Measurements from ENCODE around the gene WDR75.
"Not testable (repeated sequence)": the region's sequence is repeated elsewhere in the genome, so short reads cannot be mapped to it uniquely, and the experiment has no call there.

Gene WDR75

GRCh38 chr2:189440947-189441708 lies at the start of gene WDR75:
Gene WDR75, plus strand, starts transcription at chr2:189441474. Its CDS starts 19 bp downstream, at chr2:189441493.
- DNase-seq: peak; percentile 62

- DNase-seq: no peak
Measured at GRCh38 chr2:189393440-189394111, 47.7 kb upstream of the WDR75 start.

GRCh38 chr2:189394525-189394924 lies 46.7 kb upstream of the WDR75 start:
- no peak for DNase-seq

GRCh38 chr2:189402932-189403331 lies 38.3 kb upstream of the WDR75 start:
- no peak for DNase-seq

GRCh38 chr2:189406586-189407233 lies 34.6 kb upstream of the WDR75 start:
- no peak for DNase-seq

GRCh38 chr2:189407281-189408209 lies 33.7 kb upstream of the WDR75 start:
- DNase-seq: no peak

- DNase-seq: no peak
Measured at GRCh38 chr2:189408294-189408693, 33.0 kb upstream of the WDR75 start.

GRCh38 chr2:189409131-189409530 lies 32.1 kb upstream of the WDR75 start:
- DNase-seq: no peak

- no peak for DNase-seq
Measured at GRCh38 chr2:189409647-189410046, 31.6 kb upstream of the WDR75 start.

- DNase-seq: no peak
Measured at GRCh38 chr2:189411860-189412259, 29.4 kb upstream of the WDR75 start.

- no peak for DNase-seq
Measured at GRCh38 chr2:189412330-189412953, 28.8 kb upstream of the WDR75 start.

GRCh38 chr2:189413249-189413648 lies 28.0 kb upstream of the WDR75 start:
- no peak for DNase-seq

GRCh38 chr2:189421644-189422043 lies 19.6 kb upstream of the WDR75 start:
- no peak for DNase-seq

GRCh38 chr2:189424961-189425360 lies 16.3 kb upstream of the WDR75 start:
- DNase-seq: no peak

GRCh38 chr2:189425676-189426075 lies 15.6 kb upstream of the WDR75 start:
- DNase-seq: no peak

GRCh38 chr2:189426886-189427285 lies 14.4 kb upstream of the WDR75 start:
- DNase-seq: no peak

- DNase-seq: no peak
Measured at GRCh38 chr2:189427872-189428271, 13.4 kb upstream of the WDR75 start.

- not testable (repeated sequence) for DNase-seq
Measured at GRCh38 chr2:189430448-189430847, 10.8 kb upstream of the WDR75 start.

GRCh38 chr2:189435803-189436202 lies 5.5 kb upstream of the WDR75 start:
- DNase-seq: not testable (repeated sequence)

GRCh38 chr2:189437926-189438325 lies 3.3 kb upstream of the WDR75 start:
- no peak for DNase-seq

GRCh38 chr2:189439342-189439741 lies 1.9 kb upstream of the WDR75 start:
- DNase-seq: no peak

- no peak for DNase-seq
Measured at GRCh38 chr2:189440644-189440946, 679 bp upstream of the WDR75 start.

GRCh38 chr2:189441709-189442074 lies 418 bp downstream of the WDR75 start:
- no peak for DNase-seq
